AG09319 (cell line): ENCODE data around the gene USP20.

Source experiments
- DNase-seq: peaks from one replicate; pipeline ENCODE4 v3.0.0-alpha.2; 2010; ENCODE audit warnings: low read depth; ENCODE audit errors: extremely low read depth
- CTCF ChIP-seq: IDR thresholded peaks from 2 replicates; pipeline ENCODE4 v1.5.1; 2011; ENCODE audit warnings: low read depth, mild to moderate bottlenecking, inconsistent platforms, low read length, moderate library complexity

Gene USP20

DNA sequence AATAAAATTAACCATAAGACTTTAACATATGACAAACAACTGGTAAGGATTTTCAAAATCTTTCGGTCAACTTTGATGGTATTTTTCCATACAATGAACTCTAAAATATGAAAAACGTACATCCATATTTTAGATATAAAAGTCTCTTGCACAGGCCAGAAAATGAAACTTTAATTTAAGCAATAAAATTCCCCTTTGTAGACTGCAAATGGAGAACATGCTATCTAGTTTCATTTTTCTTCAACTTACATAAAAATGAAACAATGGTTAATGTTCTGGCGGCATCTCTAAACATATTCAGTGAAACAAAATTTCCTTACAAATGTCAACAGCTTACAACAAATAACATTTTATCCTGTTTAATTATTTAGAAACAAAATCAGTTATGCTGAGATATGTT is 84.0 kb downstream of the USP20 start:
- DNase-seq = no peak
- TF ChIP-seq CTCF = no peak

DNA sequence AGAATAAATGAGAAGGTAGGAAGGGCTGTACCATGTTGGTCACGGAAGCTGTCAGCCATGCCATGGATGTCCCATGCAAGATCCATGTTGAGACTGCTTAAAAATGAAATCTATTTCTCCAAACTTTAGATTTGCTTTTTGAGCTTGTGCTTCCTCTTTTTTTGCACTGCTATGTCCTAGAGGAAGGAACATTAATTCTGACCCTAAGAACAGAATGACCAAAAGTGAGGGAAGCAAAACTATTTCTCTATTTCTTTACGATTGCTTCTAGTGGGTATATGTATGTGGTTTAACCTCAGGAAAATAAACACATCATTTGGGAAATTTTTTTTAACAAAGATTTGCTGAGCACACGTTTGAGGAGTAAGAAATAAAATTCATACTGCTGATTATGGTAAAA is 84.6 kb downstream of the USP20 start:
- DNase-seq = no peak
- TF ChIP-seq CTCF = no peak

GRCh38 chr9:129921905-129922304 is 86.6 kb downstream of the USP20 start:
- no peak for DNase-seq
- no peak for TF ChIP-seq CTCF

DNA sequence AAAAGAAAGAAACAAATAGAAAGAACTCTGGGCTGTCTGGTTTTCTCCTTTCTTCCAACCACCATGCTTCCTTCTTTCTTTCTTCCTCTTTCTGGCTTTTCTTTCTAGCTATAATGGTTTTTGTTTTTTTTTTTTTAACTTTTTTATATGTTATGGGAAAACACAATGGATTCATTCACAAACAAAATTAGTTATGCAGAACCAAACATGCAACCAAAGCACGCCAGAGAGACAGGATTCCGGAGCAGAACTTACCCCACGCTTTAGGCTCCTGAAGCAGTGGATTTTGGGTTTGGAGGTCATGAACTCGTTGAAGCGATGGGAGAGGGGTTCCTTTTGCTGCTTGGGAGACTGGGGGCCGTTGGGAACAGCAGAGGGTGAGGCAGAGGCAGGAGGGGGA is 88.3 kb downstream of the USP20 start:
- no peak for DNase-seq
- TF ChIP-seq CTCF = no peak

DNA sequence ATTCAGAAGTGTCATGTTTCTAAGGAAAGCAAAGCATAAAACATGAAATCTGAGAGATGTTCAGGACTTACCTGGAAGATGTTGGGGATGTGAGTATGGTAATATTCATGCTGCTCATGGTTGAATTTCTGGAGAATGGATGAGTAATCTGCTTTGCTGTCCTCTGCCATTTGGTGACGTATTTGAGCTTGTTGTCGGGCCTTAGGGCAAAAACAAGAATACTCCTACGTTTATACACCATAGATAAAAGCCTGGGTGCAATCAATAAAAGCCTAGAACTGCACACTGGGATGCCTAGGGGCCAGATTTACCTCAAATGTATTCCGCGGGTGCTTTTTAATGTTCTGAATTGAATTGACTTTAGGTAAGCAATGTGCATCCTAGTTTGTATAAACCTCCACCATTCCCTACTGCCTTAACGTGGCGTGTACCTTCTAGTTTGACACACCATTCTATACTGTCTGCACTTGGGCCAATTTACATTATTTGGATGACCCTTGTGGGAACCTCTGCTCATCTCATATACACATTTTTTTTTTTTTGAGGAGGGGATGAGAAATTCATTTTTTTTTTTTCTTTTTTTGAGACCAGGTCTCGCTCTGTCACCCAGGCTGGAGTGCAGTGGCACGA is 94.4 kb downstream of the USP20 start:
- TF ChIP-seq CTCF = no peak
- DNase-seq = no peak

GRCh38 chr9:129930743-129931142 is 95.5 kb downstream of the USP20 start:
- no peak for TF ChIP-seq CTCF
- no peak for DNase-seq
